ENCODE data around the gene KPNA2. TPM values are rescaled to one million over a fixed set of nuclear protein-coding genes. Genes with fewer than 3 reads are reported as not detected.

Gene KPNA2
- 182 and 186 TPM in 2 replicates for total RNA-seq

GRCh38 chr17:68035523-68036303 lies at the start of gene KPNA2:
Gene KPNA2, plus strand, starts transcription at chr17:68035735. Its CDS starts 1,398 bp downstream, at chr17:68037133.

GRCh38 chr17:67996301-67997171 lies 39.0 kb upstream of the KPNA2 start, which contains the start of gene C17orf58:
Gene C17orf58, minus strand, starts transcription at chr17:67996469. Its CDS starts 271 bp downstream, at chr17:67996198.

Other genes starting within 250 kb of the KPNA2 start
- gene BPTF, start 210.2 kb upstream of the KPNA2 start, total RNA-seq = 32.0 and 39.3 TPM in 2 replicates
- gene C17orf58, start 39.3 kb upstream of the KPNA2 start, total RNA-seq = 10.3 and 11.4 TPM in 2 replicates
- gene AMZ2, start 212.3 kb downstream of the KPNA2 start, total RNA-seq = 88.6 and 102 TPM in 2 replicates